BE2C (cell line): ENCODE data around the gene CCDC71L.

ENCODE experiments used
- DNase-seq: peaks from one replicate; pipeline ENCODE4 v3.0.0-alpha.2; 2020
- H3K27me3 ChIP-seq: fragments of 250-450 bp; sonication (Bioruptor Pico); 2 replicates; pipeline ENCODE4 v1.5.1; 2020; ENCODE audit warnings: mild to moderate bottlenecking
- H3K36me3 ChIP-seq: fragments of 250-450 bp; sonication (Bioruptor Pico); 2 replicates; pipeline ENCODE4 v1.5.1; 2020; ENCODE audit warnings: mild to moderate bottlenecking
- H3K4me1 ChIP-seq: fragments of 250-450 bp; sonication (Bioruptor Pico); 2 replicates; pipeline ENCODE4 v1.5.1; 2020
- H3K4me3 ChIP-seq: 2 replicates; pipeline ENCODE4 v1.5.1; 2011; ENCODE audit warnings: low read depth, low read length
- H3K9me3 ChIP-seq: fragments of 250-450 bp; sonication (Bioruptor Pico); 2 replicates; pipeline ENCODE4 v1.5.1; 2020
- TF ChIP-seq, protein P1 (sequence below): IDR thresholded peaks from 2 replicates; pipeline ENCODE4 v1.5.1; 2012; ENCODE audit warnings: mild to moderate bottlenecking, low read depth, low read length

The CCDC71L gene

DNA sequence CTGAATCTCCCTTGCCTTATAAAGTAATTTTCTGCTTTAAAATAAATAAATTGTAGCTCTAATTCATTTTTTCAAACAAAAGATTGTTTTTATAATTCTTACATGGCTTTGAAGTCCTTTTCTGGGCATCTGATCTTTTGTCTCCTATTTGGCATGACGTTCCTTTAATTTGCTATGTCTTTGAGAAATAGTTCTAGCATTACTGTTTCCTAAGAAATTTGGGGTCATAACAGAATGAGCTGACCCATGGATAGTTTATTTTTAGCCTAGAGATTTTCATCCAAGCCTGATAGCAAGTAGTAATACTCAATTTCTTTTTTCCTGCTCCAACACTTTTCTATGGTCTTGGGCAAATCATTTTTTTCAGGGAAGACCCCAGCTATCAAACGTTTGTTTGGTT is 31.4 kb downstream of the CCDC71L start:
- no peak for DNase-seq
- peaks cover 29% of the 10 kb centered on the region for H3K27me3 ChIP-seq
- TF ChIP-seq, protein P1, sequence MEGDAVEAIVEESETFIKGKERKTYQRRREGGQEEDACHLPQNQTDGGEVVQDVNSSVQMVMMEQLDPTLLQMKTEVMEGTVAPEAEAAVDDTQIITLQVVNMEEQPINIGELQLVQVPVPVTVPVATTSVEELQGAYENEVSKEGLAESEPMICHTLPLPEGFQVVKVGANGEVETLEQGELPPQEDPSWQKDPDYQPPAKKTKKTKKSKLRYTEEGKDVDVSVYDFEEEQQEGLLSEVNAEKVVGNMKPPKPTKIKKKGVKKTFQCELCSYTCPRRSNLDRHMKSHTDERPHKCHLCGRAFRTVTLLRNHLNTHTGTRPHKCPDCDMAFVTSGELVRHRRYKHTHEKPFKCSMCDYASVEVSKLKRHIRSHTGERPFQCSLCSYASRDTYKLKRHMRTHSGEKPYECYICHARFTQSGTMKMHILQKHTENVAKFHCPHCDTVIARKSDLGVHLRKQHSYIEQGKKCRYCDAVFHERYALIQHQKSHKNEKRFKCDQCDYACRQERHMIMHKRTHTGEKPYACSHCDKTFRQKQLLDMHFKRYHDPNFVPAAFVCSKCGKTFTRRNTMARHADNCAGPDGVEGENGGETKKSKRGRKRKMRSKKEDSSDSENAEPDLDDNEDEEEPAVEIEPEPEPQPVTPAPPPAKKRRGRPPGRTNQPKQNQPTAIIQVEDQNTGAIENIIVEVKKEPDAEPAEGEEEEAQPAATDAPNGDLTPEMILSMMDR, result no peak
- no peak overlapping the region for H3K4me3 ChIP-seq
- no peaks in the 10 kb centered on the region for H3K4me1 ChIP-seq
- H3K9me3 ChIP-seq, result no peaks in the 10 kb centered on the region
- no peaks in the 10 kb centered on the region for H3K36me3 ChIP-seq

DNA sequence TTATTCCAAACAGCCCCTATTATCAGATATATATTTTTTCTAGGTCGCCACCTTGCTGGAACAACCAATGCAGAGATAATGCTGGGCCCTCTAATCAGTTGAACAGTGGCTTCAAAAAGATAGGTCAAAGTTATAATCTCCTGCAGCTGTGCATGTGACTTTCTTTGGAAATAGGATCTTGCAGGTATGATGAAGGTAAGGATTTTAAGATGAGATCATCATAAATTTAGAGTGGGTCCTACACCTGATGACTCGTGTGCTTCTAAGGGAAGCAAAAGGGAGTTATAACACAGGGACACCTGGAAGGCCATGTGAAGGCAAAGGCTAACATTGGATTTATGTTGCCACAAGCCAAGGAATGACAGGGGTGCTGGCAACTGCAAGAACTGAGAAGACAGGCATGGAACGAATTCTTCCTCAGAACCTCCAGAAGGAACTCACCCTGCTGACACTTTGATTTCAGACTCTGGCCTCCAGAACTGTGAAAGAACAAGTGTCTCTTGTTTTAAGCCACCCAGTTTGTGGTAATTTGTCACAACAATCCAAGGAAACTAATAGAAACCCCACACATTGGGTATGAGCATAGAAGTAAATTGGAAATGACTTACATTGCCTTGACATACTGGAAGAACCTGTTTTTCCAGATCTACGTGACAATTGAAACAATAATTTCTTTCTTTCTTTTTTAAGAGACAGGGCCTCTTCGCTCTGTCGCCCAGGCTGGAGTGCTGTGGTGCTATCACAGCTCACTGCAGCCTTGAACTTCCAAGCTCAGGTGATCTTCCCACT is 34.4 kb downstream of the CCDC71L start:
- H3K4me1 ChIP-seq, result no peaks in the 10 kb centered on the region
- TF ChIP-seq, protein P1, result no peak
- no peaks in the 10 kb centered on the region for H3K36me3 ChIP-seq
- no peak for DNase-seq
- H3K4me3 ChIP-seq, result no peak overlapping the region
- peaks cover 8% of the 10 kb centered on the region for H3K27me3 ChIP-seq
- H3K9me3 ChIP-seq, result no peaks in the 10 kb centered on the region

DNA sequence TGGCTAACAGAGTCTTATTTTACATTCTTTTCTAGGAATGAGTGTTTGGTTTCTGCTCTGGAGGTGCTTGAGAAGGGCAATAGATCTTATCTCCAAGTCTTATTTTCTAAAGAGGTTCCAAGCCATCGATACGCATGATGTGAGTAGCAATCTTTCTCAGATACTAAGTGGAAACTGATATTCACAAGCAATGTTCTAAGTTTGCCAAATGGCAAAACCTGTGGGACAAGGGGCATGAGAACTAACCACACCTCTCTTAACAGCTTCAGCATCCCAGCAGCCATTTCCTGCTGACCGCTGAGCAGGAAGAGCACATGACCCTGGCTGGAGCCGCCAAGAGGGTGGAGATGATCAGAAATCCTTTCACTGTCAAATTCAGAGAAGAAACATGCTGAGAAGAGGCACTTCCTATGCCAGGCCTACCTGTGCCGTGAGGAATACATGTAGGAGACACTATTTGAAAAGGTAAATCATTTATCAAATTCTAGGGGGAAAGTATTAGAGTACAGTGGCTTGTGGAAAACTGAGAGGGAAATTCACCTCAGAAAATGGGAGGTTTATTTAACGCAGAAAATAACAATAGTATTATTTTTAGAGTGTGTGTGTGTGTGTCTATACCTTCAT is 35.2 kb downstream of the CCDC71L start:
- H3K4me3 ChIP-seq, result no peak overlapping the region
- no peaks in the 10 kb centered on the region for H3K4me1 ChIP-seq
- TF ChIP-seq, protein P1, result no peak
- DNase-seq, result no peak
- H3K36me3 ChIP-seq, result no peaks in the 10 kb centered on the region
- peaks cover 8% of the 10 kb centered on the region for H3K27me3 ChIP-seq
- H3K9me3 ChIP-seq, result no peaks in the 10 kb centered on the region

DNA sequence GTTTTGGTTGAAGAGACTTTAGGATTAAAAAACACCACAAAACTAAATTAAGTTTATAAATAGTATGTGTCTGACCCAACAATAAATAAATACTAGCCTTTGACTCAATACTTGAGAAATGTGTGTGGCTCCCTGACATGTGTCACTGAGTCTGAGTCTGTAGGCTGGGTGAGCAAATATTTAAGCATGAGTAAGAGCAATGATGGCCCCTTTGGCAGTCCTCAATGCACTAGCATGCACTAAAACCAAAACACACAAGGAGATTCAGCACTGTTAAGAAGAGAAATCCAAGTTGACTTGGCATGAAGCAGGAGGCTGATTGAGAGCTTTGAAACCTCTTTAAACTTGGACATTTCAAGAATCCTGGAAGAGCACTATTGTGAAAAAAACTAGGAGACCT is 37.1 kb downstream of the CCDC71L start:
- Histone ChIP-seq H3K36me3 (no peaks in the 10 kb centered on the region), H3K9me3 (no peaks in the 10 kb centered on the region), H3K4me3 (no peak overlapping the region), H3K4me1 (no peaks in the 10 kb centered on the region), H3K27me3 (no peaks in the 10 kb centered on the region)
- no peak for DNase-seq
- TF ChIP-seq, protein P1, result no peak

DNA sequence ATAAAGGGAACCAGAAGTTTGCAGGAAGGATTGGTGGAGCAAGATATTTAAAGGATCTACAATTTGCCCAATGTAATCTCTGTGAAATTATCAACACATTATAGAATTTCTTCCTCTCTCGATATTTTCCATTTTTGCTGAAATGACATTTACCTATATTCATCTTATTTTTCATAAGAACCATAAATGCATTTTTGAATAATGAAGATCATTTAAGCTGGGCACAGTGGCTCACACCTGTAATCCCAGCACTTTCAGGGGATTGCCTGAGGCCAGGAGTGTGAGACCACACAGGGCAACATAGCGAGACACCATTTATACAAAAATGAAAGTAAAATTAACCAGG is 37.7 kb downstream of the CCDC71L start:
- TF ChIP-seq, protein P1, result no peak
- no peaks in the 10 kb centered on the region for H3K36me3 ChIP-seq

DNA sequence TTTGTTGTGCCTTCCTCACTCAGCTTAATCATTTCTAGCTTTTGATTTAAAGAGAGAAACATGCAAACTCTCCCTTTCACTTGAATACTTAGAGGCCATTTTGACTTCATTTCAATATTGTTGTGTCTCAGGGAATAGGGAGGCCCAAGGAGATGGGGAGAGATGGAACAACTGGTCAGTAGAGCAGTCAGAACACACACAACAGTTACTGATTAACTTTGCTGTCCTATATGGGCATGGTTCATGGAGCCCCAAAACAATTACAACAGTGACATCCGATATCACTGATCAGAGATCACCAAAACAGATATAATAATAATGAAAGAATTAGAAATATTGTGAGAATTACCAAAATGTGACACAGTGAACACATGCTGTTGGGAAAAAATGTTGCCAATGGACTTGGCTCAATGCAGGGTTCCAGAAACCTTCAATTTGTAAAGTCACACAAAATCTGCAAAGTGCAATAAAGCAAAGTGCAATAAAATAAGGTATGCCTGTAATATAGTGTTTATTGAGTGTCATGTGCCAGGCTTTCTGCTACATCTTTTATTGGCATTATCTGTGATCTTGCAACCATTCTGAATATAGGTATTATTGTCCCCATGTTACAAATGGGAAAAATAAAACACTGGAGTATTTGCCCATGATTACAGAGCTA is 38.2 kb downstream of the CCDC71L start:
- no peak for DNase-seq
- Histone ChIP-seq H3K27me3 (no peaks in the 10 kb centered on the region), H3K36me3 (no peaks in the 10 kb centered on the region), H3K4me1 (no peaks in the 10 kb centered on the region), H3K9me3 (no peaks in the 10 kb centered on the region), H3K4me3 (no peak overlapping the region)
- TF ChIP-seq, protein P1, result no peak

More for the DNA sequence above, 37.7 kb downstream of the CCDC71L start:
- H3K9me3 ChIP-seq, result no peaks in the 10 kb centered on the region
- no peaks in the 10 kb centered on the region for H3K4me1 ChIP-seq
- no peak overlapping the region for H3K4me3 ChIP-seq
- DNase-seq, result no peak
- no peaks in the 10 kb centered on the region for H3K27me3 ChIP-seq
